ENCODE data around the gene TSPAN7.

TSPAN7 gene, protein sequence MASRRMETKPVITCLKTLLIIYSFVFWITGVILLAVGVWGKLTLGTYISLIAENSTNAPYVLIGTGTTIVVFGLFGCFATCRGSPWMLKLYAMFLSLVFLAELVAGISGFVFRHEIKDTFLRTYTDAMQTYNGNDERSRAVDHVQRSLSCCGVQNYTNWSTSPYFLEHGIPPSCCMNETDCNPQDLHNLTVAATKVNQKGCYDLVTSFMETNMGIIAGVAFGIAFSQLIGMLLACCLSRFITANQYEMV

DNA sequence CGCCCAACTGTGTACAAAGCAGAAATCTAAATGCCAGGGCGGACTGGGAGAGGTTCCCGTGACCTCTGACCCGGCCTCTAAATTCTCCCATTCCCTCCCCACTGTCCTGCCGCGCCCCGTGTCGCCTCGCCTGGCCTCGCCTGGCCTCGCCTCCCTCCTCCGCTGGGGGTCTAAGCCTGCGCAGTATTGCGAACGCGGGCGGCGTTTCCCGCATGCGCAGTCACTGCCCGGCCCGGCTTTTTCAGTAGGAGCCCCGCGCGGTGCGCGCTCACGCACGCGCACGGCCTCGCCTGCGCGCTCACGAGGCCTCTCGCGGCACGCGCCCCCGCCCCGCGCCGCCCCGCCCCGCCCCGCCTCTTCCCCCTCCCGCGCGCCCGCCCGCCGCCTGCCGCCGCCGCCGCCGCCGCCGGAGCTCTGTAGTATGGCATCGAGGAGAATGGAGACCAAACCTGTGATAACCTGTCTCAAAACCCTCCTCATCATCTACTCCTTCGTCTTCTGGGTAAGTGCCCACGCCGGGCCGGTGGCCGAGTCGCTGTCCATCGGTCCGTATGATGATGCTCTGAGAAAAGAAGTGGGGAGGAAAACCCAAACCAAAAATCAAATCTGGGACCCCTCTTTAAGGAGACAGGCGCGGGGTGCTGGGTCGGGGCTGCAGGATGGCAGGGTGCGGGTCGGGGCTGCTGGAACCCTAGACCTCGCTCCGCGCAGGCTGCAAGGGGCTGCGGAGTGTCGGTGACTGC, at the start of gene TSPAN7:
TSPAN7 (plus strand) TSS at position 417 of the 743 bp plus-strand sequence; CDS start at position 422, 5 bp downstream.
- peak; percentile 77 for DNase-seq

DNA sequence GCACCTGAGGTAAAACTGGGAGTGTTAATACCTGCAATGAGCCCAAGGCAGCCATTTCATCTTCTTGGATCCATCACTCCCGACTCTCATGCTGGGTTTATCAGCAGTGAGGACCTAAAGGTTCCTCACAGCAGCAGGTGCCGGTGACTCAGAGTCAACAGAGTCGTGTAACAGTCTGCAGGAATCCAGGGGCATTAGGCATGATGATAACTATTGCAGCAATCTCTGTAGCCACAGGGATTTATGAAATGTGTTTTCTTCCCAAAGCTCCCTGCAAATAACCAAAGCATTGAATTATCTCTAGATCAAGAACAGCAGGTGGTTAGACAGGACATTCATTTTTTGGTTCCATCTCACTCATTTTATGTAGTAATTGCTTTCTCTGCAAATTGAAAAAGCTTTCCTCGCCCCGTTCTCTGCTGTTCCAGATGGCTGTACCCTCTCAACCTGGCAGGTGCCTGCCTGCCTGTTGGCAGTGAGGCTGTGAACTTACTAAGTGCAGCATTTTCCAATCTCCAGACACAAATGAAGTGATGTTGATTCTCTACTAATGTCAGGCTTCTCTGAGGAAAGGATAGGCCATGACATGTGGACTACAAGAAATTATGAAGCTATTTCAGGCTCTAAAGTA, 48.1 kb upstream of the TSPAN7 start:
- peak; percentile 27 for DNase-seq

DNA sequence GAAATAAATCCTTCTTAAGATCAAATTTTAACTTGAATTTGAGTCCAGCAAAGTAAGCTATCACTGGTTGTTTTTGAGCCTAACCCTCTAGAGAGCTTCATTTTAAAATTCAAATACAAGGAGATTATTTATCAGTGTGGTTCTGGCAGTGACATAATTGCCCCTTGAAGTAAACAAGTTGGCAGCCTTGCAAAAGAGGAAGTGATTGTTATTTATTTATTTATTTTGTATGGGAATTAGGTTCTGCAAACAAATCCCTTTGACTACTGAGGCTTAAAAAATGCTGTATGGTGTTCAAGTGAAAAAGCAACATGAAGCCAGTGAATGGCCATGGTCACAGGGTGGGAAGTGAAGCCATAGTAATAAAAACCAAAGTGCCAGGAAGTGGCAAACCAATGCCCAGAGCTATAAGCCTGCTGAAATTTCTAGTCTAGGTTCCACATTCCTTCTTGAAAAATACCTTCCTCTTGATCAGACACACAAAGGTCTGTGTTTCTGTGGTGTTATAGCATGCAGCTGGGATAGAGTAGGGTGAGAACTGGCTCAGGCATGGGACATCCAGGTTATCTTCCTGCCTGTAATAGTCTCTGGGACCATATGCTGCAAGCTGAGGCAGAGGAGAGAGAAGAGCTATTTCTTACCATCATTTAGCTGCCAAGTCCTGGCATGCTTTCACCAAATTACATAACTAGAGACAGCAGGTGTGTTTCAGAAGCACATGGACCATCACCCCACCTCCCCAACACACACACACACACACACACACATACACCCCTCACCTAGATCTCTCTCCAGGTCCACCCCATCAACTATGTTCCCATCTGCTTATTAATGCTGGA, 47.1 kb upstream of the TSPAN7 start:
- peak; percentile 62 for DNase-seq

DNA sequence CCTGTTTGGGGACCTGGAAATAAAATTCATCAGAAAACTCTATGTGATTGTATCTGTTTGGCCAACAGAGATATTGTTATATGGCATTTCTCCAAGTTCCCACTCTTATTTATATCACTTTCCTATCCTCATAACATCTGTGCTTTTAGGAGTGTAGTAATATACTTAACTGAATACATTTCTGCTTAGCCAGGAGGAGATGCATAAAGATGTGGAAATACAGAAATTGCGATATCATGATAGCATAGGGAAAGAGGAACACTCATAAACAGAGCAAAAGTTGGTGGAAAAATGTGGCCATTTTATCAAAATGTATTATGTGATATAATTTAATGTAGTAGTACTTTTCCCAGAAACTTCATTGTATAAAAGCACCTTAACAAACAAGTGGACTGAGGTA, 46.1 kb upstream of the TSPAN7 start:
- DNase-seq: no peak

DNA sequence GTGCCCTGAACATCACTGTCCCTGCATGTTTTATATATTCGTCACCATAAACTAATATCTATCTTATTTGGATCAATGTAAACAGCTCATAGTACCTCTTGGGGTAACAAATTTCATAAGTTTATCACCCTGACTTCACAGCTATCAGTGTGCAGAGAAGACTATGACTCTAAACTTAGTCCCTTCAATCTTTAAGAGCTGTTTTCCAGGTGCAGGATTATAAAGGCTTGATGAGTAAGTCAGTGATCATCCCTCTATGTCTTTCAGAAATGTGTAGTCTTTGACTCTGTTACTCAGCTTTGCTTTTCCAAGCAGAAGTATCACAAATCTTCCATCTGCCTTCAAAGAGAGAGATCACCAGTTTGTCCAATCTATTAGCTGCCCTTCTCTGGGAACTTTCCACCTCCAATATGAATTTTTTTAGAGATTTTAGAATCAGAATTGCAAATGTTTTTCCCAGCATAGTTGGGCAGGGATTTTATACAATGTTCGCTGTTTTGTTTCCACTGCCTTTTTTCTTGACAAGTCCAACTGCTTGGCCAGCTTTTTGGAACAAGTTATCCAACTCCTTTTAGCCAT, 45.1 kb upstream of the TSPAN7 start:
- no peak for DNase-seq

DNA sequence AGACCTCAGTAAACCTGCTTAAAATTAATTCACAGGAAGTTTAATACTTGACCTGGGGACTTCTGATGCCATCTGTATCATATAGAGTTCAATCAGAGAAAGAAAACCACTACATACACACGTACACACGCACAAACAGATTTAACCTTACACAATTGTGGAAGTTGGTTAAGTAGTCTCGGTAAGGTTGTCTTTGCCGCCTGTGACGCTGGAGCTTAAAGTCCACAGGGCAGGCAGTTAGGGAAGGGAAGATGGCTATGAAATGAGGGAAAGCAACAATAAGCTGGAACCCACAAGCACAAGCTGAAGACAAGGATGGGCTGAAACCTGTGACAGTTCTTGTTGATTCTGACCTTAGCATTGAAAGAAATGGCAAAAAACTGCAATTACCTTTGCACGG, 41.7 kb upstream of the TSPAN7 start:
- no peak for DNase-seq

DNA sequence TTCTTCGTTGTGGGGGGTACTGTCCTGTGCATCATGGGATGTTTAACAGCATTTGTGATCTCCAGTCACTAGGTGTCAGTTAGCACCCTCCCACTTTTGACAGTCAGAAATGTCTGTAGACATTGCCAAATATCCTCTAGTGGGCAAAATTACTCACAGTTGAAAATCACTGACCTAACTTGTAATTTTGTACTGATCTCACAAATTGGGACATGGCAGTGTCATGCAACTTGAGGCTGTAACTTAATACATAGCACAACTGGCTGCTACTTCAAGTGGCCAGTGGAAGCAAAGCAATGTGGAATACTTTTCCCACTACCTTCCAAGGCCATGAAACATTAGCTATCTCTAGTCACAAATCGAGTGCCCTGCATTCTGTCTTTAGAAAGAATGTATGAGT, 23.2 kb upstream of the TSPAN7 start:
- DNase-seq: no peak

DNA sequence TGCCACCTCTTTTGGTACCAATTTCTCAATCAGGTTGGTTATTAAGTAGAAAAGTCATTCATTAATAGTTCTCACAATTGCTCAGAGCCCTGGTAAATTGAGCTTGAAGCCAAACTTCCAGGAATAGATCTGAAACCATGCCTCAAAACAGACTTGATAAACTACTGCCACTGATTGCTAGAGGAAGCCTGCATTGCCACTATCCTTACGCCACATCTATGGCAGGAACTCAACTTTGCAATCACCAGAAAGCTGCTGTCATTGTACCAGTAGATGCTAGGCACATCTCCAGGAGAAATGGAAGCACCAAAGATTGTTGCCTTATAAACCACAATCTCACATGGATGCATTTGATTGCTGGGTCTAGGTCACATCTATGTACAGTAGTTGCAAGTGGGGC, 21.6 kb upstream of the TSPAN7 start:
- no peak for DNase-seq

DNA sequence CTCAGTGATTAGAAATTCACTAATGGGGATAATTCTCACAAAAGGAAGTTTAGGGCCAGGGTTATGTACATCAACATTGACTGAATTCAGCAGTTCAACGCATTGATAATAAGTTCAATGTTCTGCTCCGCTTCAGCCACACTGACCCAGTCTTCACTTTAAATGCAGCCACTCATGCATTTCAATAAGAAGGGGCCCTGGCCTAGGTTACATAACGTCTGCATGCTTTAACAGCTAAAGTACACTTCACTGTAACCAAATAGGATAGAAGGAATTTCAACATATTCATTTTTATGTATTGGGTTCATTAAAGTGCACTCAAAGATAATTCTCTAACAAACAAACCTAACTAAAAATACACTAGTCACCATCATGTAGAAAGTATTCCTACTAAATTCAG, 12.8 kb upstream of the TSPAN7 start:
- no peak for DNase-seq

DNA sequence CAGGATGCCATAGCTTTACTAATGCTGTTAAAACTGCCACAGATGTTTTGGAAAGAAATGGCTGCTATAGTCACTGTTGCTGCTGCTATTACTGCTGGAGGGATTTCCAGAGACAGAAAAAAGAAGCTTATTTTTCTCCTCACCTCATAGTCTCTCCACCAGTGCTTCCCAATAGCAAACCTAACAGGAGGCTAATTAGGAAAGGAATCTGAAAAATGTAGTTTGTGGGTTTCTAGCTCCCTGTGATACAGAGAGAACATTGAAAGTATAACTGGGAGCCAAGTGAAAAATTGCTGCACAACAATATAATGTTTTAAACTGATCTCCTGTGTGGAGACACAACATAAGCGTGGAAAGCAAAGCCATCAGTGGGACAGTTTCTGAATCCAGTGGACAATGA, 8.6 kb upstream of the TSPAN7 start:
- no peak for DNase-seq

DNA sequence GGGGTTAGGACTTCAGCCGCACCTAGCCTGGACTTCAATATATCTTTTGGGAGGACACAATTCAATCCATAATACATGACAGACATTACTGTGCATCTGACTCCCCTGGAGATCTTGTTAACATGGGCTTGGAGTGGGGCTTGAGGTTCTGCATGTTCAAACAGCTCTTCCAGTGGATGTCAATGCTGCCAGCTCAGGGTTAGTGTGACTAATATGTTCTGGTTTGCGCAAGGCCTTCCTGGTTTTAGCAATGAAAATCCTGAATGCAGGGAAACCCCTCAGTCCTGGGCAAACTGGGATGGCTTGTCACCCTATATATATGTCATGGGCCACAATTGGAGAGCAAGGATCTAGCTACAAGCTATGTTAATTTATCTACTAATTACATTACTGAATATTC, 2.7 kb upstream of the TSPAN7 start:
- no peak for DNase-seq

DNA sequence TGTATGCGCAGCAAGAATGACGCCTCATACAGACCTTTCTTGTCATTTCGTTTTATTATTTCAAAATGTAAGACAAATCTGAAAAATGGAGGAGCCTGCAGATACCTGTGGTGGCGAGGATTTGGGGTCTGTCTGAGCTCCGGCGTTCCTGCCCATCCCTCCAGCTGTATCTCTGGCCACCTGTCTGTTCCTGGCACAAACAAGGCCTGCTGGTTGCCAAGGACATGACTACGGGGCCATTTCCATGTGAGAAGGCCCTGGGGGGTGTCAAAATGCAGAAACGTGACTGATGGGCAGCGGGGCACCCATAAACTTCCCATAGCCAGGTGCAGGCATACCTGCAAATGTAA, 591 bp upstream of the TSPAN7 start:
- DNase-seq: no peak

DNA sequence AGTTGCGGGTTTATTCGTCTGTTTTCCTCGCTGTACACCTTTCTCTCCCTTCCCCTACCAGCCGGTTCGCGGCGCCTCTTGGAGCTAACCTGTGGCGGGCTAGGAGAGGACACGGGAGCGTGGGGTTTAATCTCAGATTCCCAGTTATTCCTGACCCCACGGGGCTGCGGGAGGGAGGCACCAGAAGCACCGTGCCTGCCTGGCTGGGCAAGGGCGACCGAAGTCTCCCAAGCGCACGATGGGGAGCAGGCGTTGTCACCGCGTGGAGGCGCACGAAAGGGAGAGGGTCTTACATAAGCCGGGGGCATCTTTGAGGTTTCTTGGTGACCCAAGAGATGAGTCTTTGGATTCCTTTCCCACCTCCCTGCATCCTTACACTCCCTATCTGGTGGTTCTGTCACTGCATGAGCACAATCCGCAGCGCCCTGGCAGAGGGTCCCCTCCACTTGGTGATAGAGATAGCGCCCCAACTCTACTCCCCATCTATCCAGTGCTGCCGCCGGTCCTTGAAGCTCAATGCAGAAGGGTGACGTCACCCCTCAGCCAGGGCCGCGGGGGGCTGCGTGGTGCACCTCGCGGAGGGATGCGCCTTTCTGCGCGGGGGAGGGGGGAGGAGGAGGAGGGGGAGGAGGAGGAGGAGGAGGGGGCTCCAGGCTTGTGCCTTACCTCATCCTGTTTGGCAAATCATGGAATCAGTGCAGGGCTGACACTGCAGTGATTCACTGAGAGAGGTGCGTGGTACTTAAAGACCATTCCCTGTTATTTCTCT, 793 bp downstream of the TSPAN7 start:
- peak; percentile 53 for DNase-seq

DNA sequence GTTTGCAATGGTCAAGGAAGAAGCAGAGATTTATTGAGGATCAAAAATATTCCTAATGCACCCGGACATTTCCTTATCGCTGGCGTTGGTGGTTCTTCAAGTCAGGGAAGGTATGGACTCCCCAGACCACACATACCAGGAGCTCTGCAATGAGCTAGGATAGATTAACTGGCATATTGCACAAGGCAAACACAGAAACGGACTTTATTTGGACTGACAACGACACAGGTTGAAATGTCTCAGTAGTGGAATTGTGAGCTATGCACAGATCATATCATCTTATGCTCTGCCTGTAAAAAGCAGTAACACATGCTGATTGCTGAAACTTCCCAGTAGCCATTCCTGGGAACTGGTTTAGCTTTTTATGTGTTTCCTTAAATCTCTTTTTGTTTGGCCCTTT, 1.7 kb downstream of the TSPAN7 start:
- DNase-seq: no peak

DNA sequence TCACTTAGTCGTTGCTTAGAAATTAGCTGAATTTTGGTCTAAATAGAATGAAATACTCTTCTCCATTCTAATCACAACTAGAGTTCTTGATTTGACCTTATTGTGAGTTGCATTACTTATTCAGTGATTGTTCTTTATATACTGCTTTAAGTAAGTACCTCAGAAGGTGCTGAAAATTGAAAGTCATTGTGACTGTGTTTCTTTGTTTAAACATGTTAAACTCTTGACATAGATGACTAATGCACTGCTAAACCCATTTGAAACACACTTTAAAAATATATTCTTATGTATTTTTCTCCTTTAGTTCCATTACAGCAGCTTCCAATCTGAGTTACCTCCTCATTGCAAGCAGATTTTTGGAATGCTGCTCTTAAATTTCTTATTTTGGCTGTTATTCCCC, 9.1 kb downstream of the TSPAN7 start:
- no peak for DNase-seq

DNA sequence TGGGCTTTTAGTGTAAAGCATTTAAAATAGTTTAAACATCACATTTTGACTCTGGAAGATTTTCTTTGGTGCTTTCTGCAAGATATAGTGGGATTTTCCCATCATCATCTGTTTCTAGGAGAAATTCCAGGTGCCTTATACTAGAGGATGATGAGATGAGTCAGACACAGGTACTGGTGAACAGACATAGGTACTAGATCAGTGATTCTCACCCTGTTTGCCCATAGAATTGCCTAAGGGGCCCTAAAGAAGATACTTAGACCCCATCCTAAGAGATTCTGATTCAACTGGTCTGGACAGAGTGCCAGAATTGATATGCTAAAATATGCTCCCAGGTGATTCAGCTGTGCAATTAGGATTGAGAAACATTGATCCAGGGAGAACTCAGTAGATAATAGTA, 9.7 kb downstream of the TSPAN7 start:
- no peak for DNase-seq

DNA sequence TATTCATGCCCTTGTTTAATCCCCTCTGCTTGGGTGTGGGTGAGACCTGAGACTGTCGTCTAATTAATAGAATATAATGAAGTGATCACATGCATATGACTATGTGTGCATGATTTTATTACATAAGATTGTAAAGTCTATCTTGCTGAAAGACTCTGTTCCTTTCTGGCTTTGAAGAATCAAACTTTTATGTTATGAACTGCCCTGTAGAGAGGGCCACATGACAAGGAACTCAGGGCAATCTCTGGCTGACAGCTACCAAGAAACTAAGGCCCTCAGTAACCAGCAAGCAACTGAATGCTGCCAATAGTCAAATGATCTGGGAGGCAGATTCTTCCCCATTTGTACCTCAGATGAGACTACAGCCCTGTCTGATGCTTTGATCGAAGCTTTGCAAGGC, 13.5 kb downstream of the TSPAN7 start:
- no peak for DNase-seq

DNA sequence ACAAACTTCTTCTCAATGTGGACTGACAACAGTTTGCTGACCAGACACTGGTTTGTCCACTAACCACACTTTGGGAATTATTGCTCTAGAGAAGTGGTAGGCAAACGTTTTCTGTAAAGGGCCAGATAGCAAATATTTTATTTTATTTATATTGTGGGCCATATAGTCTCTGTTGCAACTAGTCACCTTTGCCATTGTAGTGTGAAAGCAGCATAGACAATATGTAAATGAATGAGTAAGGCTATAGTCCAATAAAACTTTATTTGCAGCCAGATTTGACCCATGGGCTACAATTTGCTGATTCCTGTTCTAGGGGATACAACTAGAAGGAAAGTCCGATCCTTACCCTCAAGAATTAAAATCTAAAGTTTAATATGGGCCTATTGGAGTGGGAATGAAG, 14.5 kb downstream of the TSPAN7 start:
- no peak for DNase-seq

DNA sequence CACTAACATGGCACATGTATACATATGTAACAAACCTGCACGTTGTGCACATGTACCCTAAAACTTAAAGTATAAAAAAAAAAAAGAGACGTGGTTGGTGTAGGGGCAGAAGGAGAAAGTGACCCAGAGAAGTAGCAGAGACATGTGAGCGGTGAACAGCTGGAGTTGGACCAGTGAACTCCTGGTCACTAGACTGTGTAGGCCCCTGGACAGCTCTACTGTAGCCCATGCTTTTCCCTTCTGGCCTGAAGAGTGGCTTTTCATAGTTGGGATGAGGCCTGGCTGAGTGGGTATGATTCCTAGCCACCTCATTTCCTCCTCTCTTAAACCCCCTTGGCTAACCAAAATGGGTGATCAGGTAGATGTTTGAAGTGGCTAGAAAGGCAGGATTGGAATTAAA, 16.4 kb downstream of the TSPAN7 start:
- no peak for DNase-seq

DNA sequence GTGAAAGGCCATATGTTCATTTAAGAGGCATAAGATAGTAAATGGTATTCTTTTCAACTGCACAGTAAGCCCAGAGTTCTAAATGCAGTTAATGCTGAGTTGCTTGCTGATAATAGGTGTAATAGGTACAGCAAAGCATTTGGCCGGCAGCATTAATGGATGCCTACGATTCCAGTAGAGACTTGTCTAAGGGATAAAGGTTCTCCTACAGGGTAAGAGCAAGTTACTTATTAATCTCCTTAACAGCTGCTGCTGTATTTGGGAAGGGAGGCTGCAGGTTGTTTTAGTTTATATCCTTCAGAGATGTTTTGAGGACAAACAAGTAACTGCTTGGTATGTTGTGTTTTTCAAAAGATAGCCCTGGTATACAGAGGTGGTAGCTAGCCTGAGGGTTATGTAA, 16.8 kb downstream of the TSPAN7 start:
- no peak for DNase-seq

DNA sequence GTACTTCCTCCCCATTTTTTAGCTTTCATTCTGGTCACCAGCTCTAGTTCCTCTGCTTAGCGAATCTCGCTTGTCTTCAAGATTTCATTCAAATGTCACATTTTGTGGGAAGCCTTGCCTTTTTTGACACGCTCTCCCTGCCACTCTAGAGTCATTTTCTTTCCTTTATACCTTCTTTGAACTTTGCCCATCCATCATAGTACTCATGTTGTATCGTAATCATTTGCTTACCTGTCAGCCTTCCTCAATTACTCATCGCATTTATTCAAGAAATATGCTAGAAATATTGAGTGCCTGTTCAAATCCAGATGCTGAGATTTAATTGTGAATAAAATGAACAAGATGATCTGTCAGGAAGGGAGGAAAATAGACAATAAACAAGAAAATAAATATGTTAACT, 21.8 kb downstream of the TSPAN7 start:
- DNase-seq: no peak

DNA sequence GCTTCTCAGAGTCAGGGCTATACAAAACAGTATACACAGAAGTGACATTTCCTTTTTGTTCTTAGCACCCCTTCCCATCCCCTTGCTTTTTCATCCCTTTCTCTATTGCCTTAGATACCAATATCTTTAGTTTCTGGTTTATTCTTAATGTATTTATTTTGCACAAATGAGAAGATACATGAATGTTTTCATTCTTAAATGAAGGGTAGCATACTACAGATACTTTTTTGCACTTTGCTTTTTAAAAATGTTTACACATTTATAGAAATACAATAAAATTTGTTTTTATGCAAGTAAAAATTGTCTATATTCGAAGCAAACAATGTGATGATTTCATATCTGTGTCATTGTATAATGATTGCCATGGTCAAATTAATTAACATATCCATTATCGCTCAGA, 33.1 kb downstream of the TSPAN7 start:
- no peak for DNase-seq
